ENCODE results near the gene RNH1.

GRCh38 chr11:518463-519202 lies 11.6 kb upstream of the RNH1 start:
- TF ChIP-seq CTCF (IDR thresholded peaks at IDR 0.05) (peak; percentile 100), POLR2AphosphoS5 (IDR thresholded peaks at IDR 0.05; ENCODE audit: low read depth, low read length) (peak; percentile 67; the same call in 1 of the 2 replicates), REST (IDR thresholded peaks at IDR 0.05; ENCODE audit: insufficient read depth in 1 of 2, low read depth in 2 of 2, low read length in 1 of 2) (no peak), SIN3A (IDR thresholded peaks at IDR 0.05; ENCODE audit: borderline replicate concordance, insufficient read depth, low read depth, low read length) (peak; percentile 92; the same call in 1 of the 2 replicates), TCF7L2 (IDR thresholded peaks at IDR 0.05; ENCODE audit: low read depth, low read length) (peak; percentile 62; the same call in 1 of the 2 replicates)

Data from Panc1 (cell line).